Measurements from ENCODE around the gene MAB21L3. TPM values are rescaled to one million over a fixed set of nuclear protein-coding genes. Genes with fewer than 3 reads are reported as not detected.

Gene MAB21L3
- not detected in 2 replicates for total RNA-seq

GRCh38 chr1:116110567-116111523 lies at the start of gene MAB21L3:
TSS of gene MAB21L3 (plus strand) at chr1:116111399. CDS start at chr1:116112616, 1,217 bp downstream.

Other genes with a start within 250 kb of the MAB21L3 start
- 0.27 and 0.50 TPM in 2 replicates for gene SLC22A15, start 134.9 kb upstream of the MAB21L3 start, total RNA-seq